Natural killer cell treated with Interleukin-12 subunit alpha and Interleukin-12 subunit beta and Interleukin-15 and Interleukin-18, amount 100 ng/mL, for 72 hours (primary cell): Measurements from ENCODE around the gene MGST2. TPM values are rescaled to one million over a fixed set of nuclear protein-coding genes. Genes with fewer than 3 reads are reported as not detected.

Experiments used
- ATAC-seq, 2 donors: fragments of 150-1000 bp; cut with Tn5 transposase in 1 of 2; sonication (Bioruptor Pico), chemical (Tn5 transposase) in 1 of 2; 2 replicates each; pipeline ENCODE4 v1.10.0; 2021
- DNase-seq: peaks from one replicate; pipeline ENCODE4 v3.0.0; 2022; ENCODE audit warnings: low spot score
- H3K27ac Mint-ChIP-seq, 2 donors: 1 replicate in 1 of 2; 2 replicates in 1 of 2; pipeline ENCODE4 v1.8.0; 2022; ENCODE audit warnings: mixed read lengths in 2 of 2, mild to moderate bottlenecking in 1 of 2, moderate library complexity in 1 of 2
- H3K27me3 Mint-ChIP-seq, 2 donors: 1 replicate in 1 of 2; 2 replicates in 1 of 2; pipeline ENCODE4 v1.8.0; 2022; ENCODE audit warnings: mixed read lengths in 2 of 2
- H3K36me3 Mint-ChIP-seq: one replicate; pipeline ENCODE4 v1.8.0; 2022; ENCODE audit warnings: mixed read lengths
- H3K4me1 Mint-ChIP-seq, 2 donors: 1 replicate in 1 of 2; 2 replicates in 1 of 2; pipeline ENCODE4 v1.8.0; 2022; ENCODE audit warnings: low read depth in 2 of 2, mixed read lengths in 2 of 2, mild to moderate bottlenecking in 1 of 2
- H3K4me3 Mint-ChIP-seq: one replicate; pipeline ENCODE4 v1.8.0; 2022; ENCODE audit warnings: mixed read lengths
- H3K9me3 Mint-ChIP-seq: 2 replicates; pipeline ENCODE4 v1.8.0; 2022; ENCODE audit warnings: mixed read lengths
- total RNA-seq, 2 donors: library from RNA; stranded (reverse); gene quantifications; one replicate each; pipeline ENCODE4 v1.2.3, GENCODE V29; 2022

MGST2 gene
- total RNA-seq, 2 donors from 2014 or later = 8.2 to 19.0 TPM

- Mint-ChIP-seq H3K27ac (no peak overlapping the region), H3K27me3 (peaks cover 6 to 11% of the 10 kb centered on the region in 2 donors), H3K4me1 (peaks cover 24 to 25% of the 10 kb centered on the region in 2 donors), H3K36me3 (no peaks in the 10 kb centered on the region), H3K9me3 (no peaks in the 10 kb centered on the region), H3K4me3 (no peak overlapping the region)
- no peak for DNase-seq
- no peak for ATAC-seq
Observed at GRCh38 chr4:139655116-139655515, 10.5 kb upstream of the MGST2 start.

- Mint-ChIP-seq H3K9me3 (no peaks in the 10 kb centered on the region), H3K4me3 (peak overlapping the region; percentile 75), H3K27me3 (peaks cover 6 to 11% of the 10 kb centered on the region in 2 donors), H3K4me1 (peaks cover 15 to 20% of the 10 kb centered on the region in 2 donors), H3K27ac (peak overlapping the region; percentile 84 to 85), H3K36me3 (no peaks in the 10 kb centered on the region)
- peak; percentile 67 for DNase-seq
- peak; percentile 52 to 60 for ATAC-seq
Observed at GRCh38 chr4:139656614-139657486, 8.8 kb upstream of the MGST2 start.

GRCh38 chr4:139658185-139658584, 7.4 kb upstream of the MGST2 start:
- Mint-ChIP-seq H3K9me3 (no peaks in the 10 kb centered on the region), H3K4me3 (peak overlapping the region; percentile 75), H3K36me3 (no peaks in the 10 kb centered on the region), H3K4me1 (peaks cover 15 to 20% of the 10 kb centered on the region in 2 donors), H3K27me3 (peaks cover 6 to 8% of the 10 kb centered on the region in 2 donors), H3K27ac (peak overlapping the region; percentile 84 to 85)
- ATAC-seq (peak in 1 of 2 donors; percentile 28), DNase-seq (no peak)

GRCh38 chr4:139658586-139659382, 6.8 kb upstream of the MGST2 start:
- ATAC-seq = no peak
- Mint-ChIP-seq H3K27me3 (peaks cover 6% of the 10 kb centered on the region in 2 donors), H3K36me3 (no peaks in the 10 kb centered on the region), H3K27ac (peak overlapping the region; percentile 84 to 85), H3K9me3 (no peaks in the 10 kb centered on the region), H3K4me3 (peak overlapping the region; percentile 75), H3K4me1 (peaks cover 15 to 20% of the 10 kb centered on the region in 2 donors)
- no peak for DNase-seq

- Mint-ChIP-seq H3K4me3 (no peak overlapping the region), H3K4me1 (peaks cover 15 to 20% of the 10 kb centered on the region in 2 donors), H3K27ac (no peak overlapping the region), H3K36me3 (no peaks in the 10 kb centered on the region), H3K9me3 (no peaks in the 10 kb centered on the region), H3K27me3 (peaks cover 3 to 6% of the 10 kb centered on the region in 2 donors)
- no peak for ATAC-seq
- DNase-seq = no peak
Observed at GRCh38 chr4:139659735-139660424, 5.7 kb upstream of the MGST2 start.

- no peak overlapping the region for H3K27ac Mint-ChIP-seq
- H3K9me3 Mint-ChIP-seq = no peaks in the 10 kb centered on the region
- no peak overlapping the region for H3K4me3 Mint-ChIP-seq
- DNase-seq = no peak
- H3K4me1 Mint-ChIP-seq = peaks cover 19 to 25% of the 10 kb centered on the region in 2 donors
- peaks cover 0 to 6% of the 10 kb centered on the region in 2 donors for H3K27me3 Mint-ChIP-seq
- no peaks in the 10 kb centered on the region for H3K36me3 Mint-ChIP-seq
- ATAC-seq = no peak
Observed at GRCh38 chr4:139660568-139661043, 5.0 kb upstream of the MGST2 start.

GRCh38 chr4:139663561-139664138, 2.0 kb upstream of the MGST2 start:
- Mint-ChIP-seq H3K9me3 (no peaks in the 10 kb centered on the region), H3K4me1 (peaks cover 16 to 21% of the 10 kb centered on the region in 2 donors), H3K4me3 (no peak overlapping the region), H3K27ac (no peak overlapping the region), H3K27me3 (peaks cover 0 to under 1% of the 10 kb centered on the region in 2 donors), H3K36me3 (no peaks in the 10 kb centered on the region)
- DNase-seq (no peak), ATAC-seq (no peak)

- ATAC-seq (no peak), DNase-seq (no peak)
- H3K36me3 Mint-ChIP-seq = no peaks in the 10 kb centered on the region
- H3K9me3 Mint-ChIP-seq = no peaks in the 10 kb centered on the region
- peaks cover 22 to 24% of the 10 kb centered on the region in 2 donors for H3K4me1 Mint-ChIP-seq
- no peak overlapping the region for H3K4me3 Mint-ChIP-seq
- no peak overlapping the region for H3K27ac Mint-ChIP-seq
- H3K27me3 Mint-ChIP-seq = no peaks in the 10 kb centered on the region
Observed at GRCh38 chr4:139664442-139664841, 1.2 kb upstream of the MGST2 start.

- ATAC-seq = no peak
- DNase-seq = no peak
Observed at GRCh38 chr4:139665079-139665689, 435 bp upstream of the MGST2 start.

GRCh38 chr4:139666735-139667281, 1.2 kb downstream of the MGST2 start:
- DNase-seq = no peak
- ATAC-seq = peak in 1 of 2 donors; percentile 49
- Mint-ChIP-seq H3K27ac (peak overlapping the region; percentile 73 to 92), H3K4me3 (peak overlapping the region; percentile 88), H3K9me3 (no peaks in the 10 kb centered on the region), H3K36me3 (no peaks in the 10 kb centered on the region), H3K4me1 (peaks cover 24 to 28% of the 10 kb centered on the region in 2 donors), H3K27me3 (no peaks in the 10 kb centered on the region)

More at GRCh38 chr4:139665079-139665689, 435 bp upstream of the MGST2 start:
- peaks cover 24 to 28% of the 10 kb centered on the region in 2 donors for H3K4me1 Mint-ChIP-seq
- peak overlapping the region; percentile 88 for H3K4me3 Mint-ChIP-seq
- no peaks in the 10 kb centered on the region for H3K36me3 Mint-ChIP-seq
- H3K27me3 Mint-ChIP-seq = no peaks in the 10 kb centered on the region
- H3K27ac Mint-ChIP-seq = peak overlapping the region; percentile 73 to 92
- H3K9me3 Mint-ChIP-seq = no peaks in the 10 kb centered on the region

GRCh38 chr4:139668036-139668435, 2.4 kb downstream of the MGST2 start:
- Mint-ChIP-seq H3K27me3 (no peaks in the 10 kb centered on the region), H3K9me3 (no peaks in the 10 kb centered on the region), H3K27ac (peak overlapping the region; percentile 22 to 92), H3K4me3 (no peak overlapping the region), H3K36me3 (no peaks in the 10 kb centered on the region), H3K4me1 (peaks cover 24 to 28% of the 10 kb centered on the region in 2 donors)
- no peak for DNase-seq
- ATAC-seq = no peak

- Mint-ChIP-seq H3K9me3 (no peaks in the 10 kb centered on the region), H3K4me1 (peaks cover 24 to 28% of the 10 kb centered on the region in 2 donors), H3K36me3 (no peaks in the 10 kb centered on the region), H3K4me3 (no peak overlapping the region), H3K27ac (no peak overlapping the region), H3K27me3 (no peaks in the 10 kb centered on the region)
- DNase-seq = no peak
- ATAC-seq = no peak
Observed at GRCh38 chr4:139668658-139669201, 3.1 kb downstream of the MGST2 start.
